ENCODE results near the gene CCT8L2. TPM values are rescaled to one million over a fixed set of nuclear protein-coding genes. Genes with fewer than 3 reads are reported as not detected.
"Not testable (repeated sequence)": the region's sequence is repeated elsewhere in the genome, so short reads cannot be mapped to it uniquely, and the experiment has no call there.

CCT8L2 gene
- total and polyA plus RNA-seq, 2 donors (not counting 3 experiments of a cell fraction or from before 2014, with no cell fraction given) = not detected

- dilution Hi-C loops (cut with MboI; ENCODE audit: extremely low pct_ligation_motif_present, low sequenced_read_pairs); H3K4me1 ChIP-seq (ENCODE audit: control insufficient read depth, extremely low read depth, insufficient read depth, low read length); FAIRE-seq; intact Hi-C loops (cut with micrococcal nuclease); H3K9me3 ChIP-seq (replicated peaks; ENCODE audit: control insufficient read depth, insufficient read depth, low read length); H3K36me3 ChIP-seq (ENCODE audit: control insufficient read depth in 2 of 2, extremely low read depth in 1 of 2, insufficient read depth in 2 of 2, low read length in 2 of 2); H3K27me3 ChIP-seq (ENCODE audit: control insufficient read depth in 2 of 2, insufficient read depth in 2 of 2, low read length in 2 of 2); POLR2A ChIA-PET; H3K9me1 ChIP-seq (replicated peaks; ENCODE audit: control insufficient read depth, extremely low read depth, insufficient read depth, low read length); BruUV-seq (replicated peaks); H4K20me1 ChIP-seq (replicated peaks; ENCODE audit: control insufficient read depth, extremely low read depth, insufficient read depth, low read length); H2AFZ ChIP-seq (ENCODE audit: low read depth, low read length); CTCF ChIA-PET; H3K4me3 ChIP-seq (replicated peaks in 1 of 3; ENCODE audit: insufficient read depth in 1 of 3, low read depth in 1 of 3, low read length in 3 of 3); H3K27ac ChIP-seq (ENCODE audit: insufficient read depth, low read depth, low read length); H3K9ac ChIP-seq (replicated peaks; ENCODE audit: extremely low read depth, insufficient read depth, low read length); H3K4me2 ChIP-seq (ENCODE audit: insufficient read depth, low read length); DNase-seq (ENCODE audit: low read depth, low spot score); H3K79me2 ChIP-seq (ENCODE audit: control insufficient read depth, insufficient read depth, low read length): not testable (repeated sequence)
These were observed 32.4 kb upstream of the CCT8L2 start for GRCh38 chr22:16625018-16625417.

DNA sequence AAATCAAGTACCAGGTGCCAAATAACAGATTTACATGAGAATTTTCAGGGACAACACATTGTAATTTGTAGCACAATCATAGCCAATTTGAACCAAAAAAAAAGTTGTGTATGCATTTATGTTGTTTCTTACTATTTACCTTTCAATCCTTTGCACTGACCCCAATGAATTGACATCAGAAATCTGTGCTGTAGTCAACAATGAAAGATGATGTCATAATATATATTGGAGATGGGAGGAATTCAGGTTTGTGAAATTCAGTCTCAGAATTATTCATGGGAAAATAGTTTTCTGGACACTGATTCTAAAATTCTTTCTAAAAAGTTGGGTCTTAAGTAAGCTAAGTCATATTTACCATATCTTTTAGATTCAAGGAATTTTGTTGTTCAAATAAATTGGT, 31.0 kb upstream of the CCT8L2 start:
- H3K27me3 ChIP-seq (ENCODE audit: control insufficient read depth in 2 of 2, insufficient read depth in 2 of 2, low read length in 2 of 2); H3K4me1 ChIP-seq (ENCODE audit: control insufficient read depth, extremely low read depth, insufficient read depth, low read length); H3K36me3 ChIP-seq (ENCODE audit: control insufficient read depth in 2 of 2, extremely low read depth in 1 of 2, insufficient read depth in 2 of 2, low read length in 2 of 2); CTCF ChIA-PET; H3K27ac ChIP-seq (ENCODE audit: insufficient read depth, low read depth, low read length); H3K79me2 ChIP-seq (ENCODE audit: control insufficient read depth, insufficient read depth, low read length); DNase-seq (ENCODE audit: low read depth, low spot score); BruUV-seq (replicated peaks); H4K20me1 ChIP-seq (replicated peaks; ENCODE audit: control insufficient read depth, extremely low read depth, insufficient read depth, low read length); dilution Hi-C loops (cut with MboI; ENCODE audit: extremely low pct_ligation_motif_present, low sequenced_read_pairs); H2AFZ ChIP-seq (ENCODE audit: low read depth, low read length); H3K9me3 ChIP-seq (replicated peaks; ENCODE audit: control insufficient read depth, insufficient read depth, low read length); H3K9ac ChIP-seq (replicated peaks; ENCODE audit: extremely low read depth, insufficient read depth, low read length); H3K4me3 ChIP-seq (replicated peaks in 1 of 3; ENCODE audit: insufficient read depth in 1 of 3, low read depth in 1 of 3, low read length in 3 of 3); H3K9me1 ChIP-seq (replicated peaks; ENCODE audit: control insufficient read depth, extremely low read depth, insufficient read depth, low read length); H3K4me2 ChIP-seq (ENCODE audit: insufficient read depth, low read length); intact Hi-C loops (cut with micrococcal nuclease); FAIRE-seq; POLR2A ChIA-PET: not testable (repeated sequence)

- DNase-seq (ENCODE audit: low read depth, low spot score); POLR2A ChIA-PET; CTCF ChIA-PET; H3K79me2 ChIP-seq (ENCODE audit: control insufficient read depth, insufficient read depth, low read length); H3K27ac ChIP-seq (ENCODE audit: insufficient read depth, low read depth, low read length); H3K9me1 ChIP-seq (replicated peaks; ENCODE audit: control insufficient read depth, extremely low read depth, insufficient read depth, low read length); FAIRE-seq; H3K27me3 ChIP-seq (ENCODE audit: control insufficient read depth in 2 of 2, insufficient read depth in 2 of 2, low read length in 2 of 2); H3K4me1 ChIP-seq (ENCODE audit: control insufficient read depth, extremely low read depth, insufficient read depth, low read length); intact Hi-C loops (cut with micrococcal nuclease); H3K9ac ChIP-seq (replicated peaks; ENCODE audit: extremely low read depth, insufficient read depth, low read length); dilution Hi-C loops (cut with MboI; ENCODE audit: extremely low pct_ligation_motif_present, low sequenced_read_pairs); H3K36me3 ChIP-seq (ENCODE audit: control insufficient read depth in 2 of 2, extremely low read depth in 1 of 2, insufficient read depth in 2 of 2, low read length in 2 of 2); H3K9me3 ChIP-seq (replicated peaks; ENCODE audit: control insufficient read depth, insufficient read depth, low read length); H2AFZ ChIP-seq (ENCODE audit: low read depth, low read length); BruUV-seq (replicated peaks); H3K4me2 ChIP-seq (ENCODE audit: insufficient read depth, low read length); H3K4me3 ChIP-seq (replicated peaks in 1 of 3; ENCODE audit: insufficient read depth in 1 of 3, low read depth in 1 of 3, low read length in 3 of 3); H4K20me1 ChIP-seq (replicated peaks; ENCODE audit: control insufficient read depth, extremely low read depth, insufficient read depth, low read length): not testable (repeated sequence)
These were observed 24.9 kb upstream of the CCT8L2 start for GRCh38 chr22:16617516-16617915.

GRCh38 chr22:16616390-16616938, 23.9 kb upstream of the CCT8L2 start:
- H3K9me3 ChIP-seq (replicated peaks; ENCODE audit: control insufficient read depth, insufficient read depth, low read length); H3K9ac ChIP-seq (replicated peaks; ENCODE audit: extremely low read depth, insufficient read depth, low read length); DNase-seq (ENCODE audit: low read depth, low spot score); H3K27ac ChIP-seq (ENCODE audit: insufficient read depth, low read depth, low read length); H3K36me3 ChIP-seq (ENCODE audit: control insufficient read depth in 2 of 2, extremely low read depth in 1 of 2, insufficient read depth in 2 of 2, low read length in 2 of 2); H3K4me1 ChIP-seq (ENCODE audit: control insufficient read depth, extremely low read depth, insufficient read depth, low read length); H3K9me1 ChIP-seq (replicated peaks; ENCODE audit: control insufficient read depth, extremely low read depth, insufficient read depth, low read length); H3K4me3 ChIP-seq (replicated peaks in 1 of 3; ENCODE audit: insufficient read depth in 1 of 3, low read depth in 1 of 3, low read length in 3 of 3); POLR2A ChIA-PET; BruUV-seq (replicated peaks); FAIRE-seq; H3K79me2 ChIP-seq (ENCODE audit: control insufficient read depth, insufficient read depth, low read length); intact Hi-C loops (cut with micrococcal nuclease); H4K20me1 ChIP-seq (replicated peaks; ENCODE audit: control insufficient read depth, extremely low read depth, insufficient read depth, low read length); H3K27me3 ChIP-seq (ENCODE audit: control insufficient read depth in 2 of 2, insufficient read depth in 2 of 2, low read length in 2 of 2); H3K4me2 ChIP-seq (ENCODE audit: insufficient read depth, low read length); CTCF ChIA-PET; H2AFZ ChIP-seq (ENCODE audit: low read depth, low read length); dilution Hi-C loops (cut with MboI; ENCODE audit: extremely low pct_ligation_motif_present, low sequenced_read_pairs): not testable (repeated sequence)

Measured in endothelial cell of umbilical vein (primary cell).